ENCODE data around the gene CA10. TPM values are rescaled to one million over a fixed set of nuclear protein-coding genes. Genes with fewer than 3 reads are reported as not detected.

The CA10 gene
- total and polyA plus RNA-seq, 9 of the 15 experiments (the other 6 are each of a cell fraction or from before 2014, with no cell fraction given), result not detected

DNA sequence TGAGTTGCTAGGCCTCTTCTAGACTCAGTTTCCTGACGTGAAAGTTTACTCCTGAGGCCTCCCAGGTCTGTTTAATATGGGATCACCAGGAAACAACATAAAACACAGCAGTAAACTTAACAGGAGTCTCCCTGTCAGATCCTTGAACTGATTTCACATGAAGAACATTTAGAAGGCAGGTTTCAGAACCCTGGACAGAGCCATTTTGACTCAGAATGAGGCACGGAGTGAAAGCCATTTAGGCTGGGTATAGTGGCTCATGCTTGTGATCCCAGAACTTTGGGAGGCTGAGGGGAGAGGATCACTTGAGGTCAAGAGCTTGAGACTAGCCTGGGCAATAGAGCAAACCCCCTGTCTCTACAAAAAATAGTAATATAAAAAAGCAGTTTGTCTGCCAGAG, 289.1 kb downstream of the CA10 start (continued):
- TF ChIP-seq MIER1 (IDR thresholded peaks at IDR 0.05; ENCODE audit: low read depth), result 0 out of 2 replicates have a peak, but pooled peaks have one; percentile 25

DNA sequence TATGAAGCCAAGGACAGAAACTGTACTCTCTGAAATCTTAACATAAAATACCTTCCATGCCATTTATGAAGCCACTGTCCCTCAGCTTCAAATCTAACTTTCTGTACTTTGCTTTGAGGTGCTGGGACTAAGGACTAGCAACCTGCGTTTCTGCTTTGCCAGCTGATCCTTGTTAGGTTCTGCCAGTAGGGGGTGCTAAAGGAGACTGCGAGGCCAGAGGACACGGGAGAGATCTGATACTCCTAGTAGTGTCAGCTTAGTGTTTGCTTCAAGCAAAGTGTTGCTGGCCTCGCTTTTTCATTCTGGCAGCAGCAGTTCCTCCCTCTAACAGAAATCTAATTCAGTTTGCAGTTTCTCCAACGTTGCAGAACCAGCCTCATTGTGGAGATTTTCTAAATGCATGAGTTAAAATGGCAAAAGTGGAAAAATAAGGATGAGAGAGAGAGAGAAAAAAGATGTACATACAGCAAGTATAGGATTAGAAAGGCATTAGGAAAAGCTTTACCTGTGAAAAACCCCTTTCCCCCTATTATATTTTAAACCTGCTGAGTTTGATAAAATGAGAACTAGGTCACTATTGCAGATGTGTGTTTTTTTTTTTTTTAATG, 297.5 kb downstream of the CA10 start:
- FAIRE-seq, result no peak
- intact Hi-C loops (cut with micrococcal nuclease) (loop anchor here (10.0 kb wide), 1 partner anchor 554 kb away; no protein-coding TSS in a partner anchor), in situ Hi-C loops (cut with MboI) (no loop called here)
- Histone ChIP-seq H3K27me3 (ENCODE audit: control insufficient read depth in 2 of 2, insufficient read depth in 2 of 2, low read length in 2 of 2) (no peaks in the 10 kb centered on the region), H4K20me1 (replicated peaks; ENCODE audit: control insufficient read depth, insufficient read depth, low read length) (no peaks in the 10 kb centered on the region), H3K9me3 (replicated peaks; ENCODE audit: control insufficient read depth, insufficient read depth, low read depth, low read length) (no peaks in the 10 kb centered on the region), H3K79me2 (ENCODE audit: control insufficient read depth, insufficient read depth, low read length) (no peaks in the 10 kb centered on the region), H3K4me3 (no peak overlapping the region), H2AFZ (ENCODE audit: low read depth, low read length) (no peak overlapping the region), H3K4me1 (replicated peaks in 1 of 2; ENCODE audit: control insufficient read depth in 2 of 2, insufficient read depth in 2 of 2, low read length in 2 of 2) (no peaks in the 10 kb centered on the region), H3K9me1 (ENCODE audit: control insufficient read depth, insufficient read depth, low read length) (no peaks in the 10 kb centered on the region), H3K36me3 (ENCODE audit: control insufficient read depth, insufficient read depth, low read length) (no peaks in the 10 kb centered on the region), H3K27ac (ENCODE audit: extremely low read depth, low read depth, low read length) (no peak overlapping the region), H3K9ac (ENCODE audit: insufficient read depth in 1 of 2, low read depth in 2 of 2, low read length in 2 of 2) (no peak overlapping the region), H3K4me2 (ENCODE audit: insufficient read depth, low read length) (no peak overlapping the region)
- ATAC-seq, result no peak
- ChIA-PET POLR2A (no interaction called here), CTCF (ENCODE audit: low intra/inter-chr PET ratio) (no interaction called here)
- 0% methylated on average over 5 of the region's 5 CpGs for WGBS (ENCODE audit: insufficient coverage, low coverage, missing lambda C conversion rate)
- BruUV-seq (replicated peaks), result no TSS peak
- DNase-seq (ENCODE audit: extremely low read depth in 1 of 4, low spot score in 3 of 4), result peak; percentile 9 to 32 (median 20)
- TF ChIP-seq HIVEP1 (CRISPR knock-in tag; IDR thresholded peaks at IDR 0.05) (no peak), EZH2 (IDR thresholded peaks at IDR 0.05; ENCODE audit: borderline replicate concordance, low read depth, low read length) (no peak), RAD21 (CRISPR knock-in tag; conservative IDR thresholded peaks at IDR 0.05 in 1 of 2, IDR thresholded peaks at IDR 0.05 in 1 of 2) (0 out of 4 replicates have a peak, but pooled peaks of 1 of the 2 experiments have one; percentile 17)
- TF ChIP-seq, protein P1, sequence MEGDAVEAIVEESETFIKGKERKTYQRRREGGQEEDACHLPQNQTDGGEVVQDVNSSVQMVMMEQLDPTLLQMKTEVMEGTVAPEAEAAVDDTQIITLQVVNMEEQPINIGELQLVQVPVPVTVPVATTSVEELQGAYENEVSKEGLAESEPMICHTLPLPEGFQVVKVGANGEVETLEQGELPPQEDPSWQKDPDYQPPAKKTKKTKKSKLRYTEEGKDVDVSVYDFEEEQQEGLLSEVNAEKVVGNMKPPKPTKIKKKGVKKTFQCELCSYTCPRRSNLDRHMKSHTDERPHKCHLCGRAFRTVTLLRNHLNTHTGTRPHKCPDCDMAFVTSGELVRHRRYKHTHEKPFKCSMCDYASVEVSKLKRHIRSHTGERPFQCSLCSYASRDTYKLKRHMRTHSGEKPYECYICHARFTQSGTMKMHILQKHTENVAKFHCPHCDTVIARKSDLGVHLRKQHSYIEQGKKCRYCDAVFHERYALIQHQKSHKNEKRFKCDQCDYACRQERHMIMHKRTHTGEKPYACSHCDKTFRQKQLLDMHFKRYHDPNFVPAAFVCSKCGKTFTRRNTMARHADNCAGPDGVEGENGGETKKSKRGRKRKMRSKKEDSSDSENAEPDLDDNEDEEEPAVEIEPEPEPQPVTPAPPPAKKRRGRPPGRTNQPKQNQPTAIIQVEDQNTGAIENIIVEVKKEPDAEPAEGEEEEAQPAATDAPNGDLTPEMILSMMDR (IDR thresholded peaks at IDR 0.05 in 2 of 3, conservative IDR thresholded peaks at IDR 0.05 in 1 of 3; ENCODE audit: insufficient read depth in 2 of 3, low read depth in 1 of 3, low read length in 3 of 3), result peak; percentile 16 to 40 (median 26); a peak in 2 of 6 replicates

Data from K562 (cell line).